HepG2 (cell line): ENCODE data around the gene CSMD2. TPM values are rescaled to one million over a fixed set of nuclear protein-coding genes. Genes with fewer than 3 reads are reported as not detected.

Source experiments
- AGO1 ChIP-seq: fragments of 200-400 bp; formaldehyde crosslinking; IDR thresholded peaks from 2 replicates; pipeline ENCODE4 v1.6.1; 2017; ENCODE audit warnings: mild to moderate bottlenecking, low read depth, low read length, moderate library complexity; ENCODE audit not compliant: poor library complexity, severe bottlenecking
- ATF7 ChIP-seq, 2 experiments: fragments of 450-650 bp in 1 of 2; sonication (generic) in 1 of 2; formaldehyde crosslinking in 1 of 2; IDR thresholded peaks; 2 replicates each; pipeline versions ENCODE4 v1.4.0 to v1.6.1; 2016 to 2020; ENCODE audit warnings: antibody characterized with exemption in 1 of 2, mild to moderate bottlenecking in 1 of 2, missing genetic modification reagents in 1 of 2
- DNMT3B ChIP-seq: conservative IDR thresholded peaks from 2 replicates; pipeline ENCODE4 v1.6.1; 2016; ENCODE audit warnings: missing biosample characterization, control low read depth
- IKZF1 ChIP-seq: fragments of 450-650 bp; IDR thresholded peaks from 2 replicates; pipeline ENCODE4 v1.7.1; 2016
- TRIM22 ChIP-seq: fragments of 450-650 bp; IDR thresholded peaks from 2 replicates; pipeline ENCODE4 v1.6.1; 2017
- ZNF317 ChIP-seq: sonication (generic); formaldehyde crosslinking; IDR thresholded peaks from 2 replicates; pipeline ENCODE4 v1.5.0; 2020; ENCODE audit warnings: mild to moderate bottlenecking, missing genetic modification reagents
- ZNF782 ChIP-seq: sonication (generic); formaldehyde crosslinking; IDR thresholded peaks from 2 replicates; pipeline ENCODE4 v1.4.0; 2020; ENCODE audit warnings: missing genetic modification reagents, mild to moderate bottlenecking, borderline replicate concordance
- polyA plus RNA-seq, 8 experiments: library from polyadenylated mRNA; depleted of rRNA in 3 of 8; stranded (reverse) in 7 of 8; unstranded in 1 of 8; fragments of >200 nt; fragmentation: Illumina TruSeq in 4 of 8; extraction: Trizol in 4 of 8; gene quantifications; 2 replicates each; pipeline versions ENCODE4 v1.2.1 to v1.2.3, GENCODE V29; 2011 to 2016; ENCODE audit warnings: low read depth in 4 of 8, missing spikeins in 1 of 8, mixed read lengths in 1 of 8; ENCODE audit not compliant: insufficient read depth in 1 of 8
- total RNA-seq, 5 experiments: library from RNA; depleted of rRNA; stranded (reverse); fragments of >200 nt; fragmentation: Illumina TruSeq; extraction: Trizol; gene quantifications; 2 replicates each; pipeline ENCODE4 v1.2.3, GENCODE V29; 2016; ENCODE audit warnings: low read depth in 1 of 5
- TF ChIP-seq, protein P1 (sequence below): sonication (generic); formaldehyde crosslinking; IDR thresholded peaks from 2 replicates; pipeline ENCODE4 v1.4.0; 2020; ENCODE audit warnings: missing genetic modification reagents
- TF ChIP-seq, protein P2 (sequence below): fragments of 450-650 bp; IDR thresholded peaks from 2 replicates; pipeline ENCODE4 v1.6.1; 2016

The CSMD2 gene
- total and polyA plus RNA-seq, 2 of the 13 experiments (the other 11 are each of a cell fraction or from before 2014, with no cell fraction given) = not detected

- TF ChIP-seq, protein P1, sequence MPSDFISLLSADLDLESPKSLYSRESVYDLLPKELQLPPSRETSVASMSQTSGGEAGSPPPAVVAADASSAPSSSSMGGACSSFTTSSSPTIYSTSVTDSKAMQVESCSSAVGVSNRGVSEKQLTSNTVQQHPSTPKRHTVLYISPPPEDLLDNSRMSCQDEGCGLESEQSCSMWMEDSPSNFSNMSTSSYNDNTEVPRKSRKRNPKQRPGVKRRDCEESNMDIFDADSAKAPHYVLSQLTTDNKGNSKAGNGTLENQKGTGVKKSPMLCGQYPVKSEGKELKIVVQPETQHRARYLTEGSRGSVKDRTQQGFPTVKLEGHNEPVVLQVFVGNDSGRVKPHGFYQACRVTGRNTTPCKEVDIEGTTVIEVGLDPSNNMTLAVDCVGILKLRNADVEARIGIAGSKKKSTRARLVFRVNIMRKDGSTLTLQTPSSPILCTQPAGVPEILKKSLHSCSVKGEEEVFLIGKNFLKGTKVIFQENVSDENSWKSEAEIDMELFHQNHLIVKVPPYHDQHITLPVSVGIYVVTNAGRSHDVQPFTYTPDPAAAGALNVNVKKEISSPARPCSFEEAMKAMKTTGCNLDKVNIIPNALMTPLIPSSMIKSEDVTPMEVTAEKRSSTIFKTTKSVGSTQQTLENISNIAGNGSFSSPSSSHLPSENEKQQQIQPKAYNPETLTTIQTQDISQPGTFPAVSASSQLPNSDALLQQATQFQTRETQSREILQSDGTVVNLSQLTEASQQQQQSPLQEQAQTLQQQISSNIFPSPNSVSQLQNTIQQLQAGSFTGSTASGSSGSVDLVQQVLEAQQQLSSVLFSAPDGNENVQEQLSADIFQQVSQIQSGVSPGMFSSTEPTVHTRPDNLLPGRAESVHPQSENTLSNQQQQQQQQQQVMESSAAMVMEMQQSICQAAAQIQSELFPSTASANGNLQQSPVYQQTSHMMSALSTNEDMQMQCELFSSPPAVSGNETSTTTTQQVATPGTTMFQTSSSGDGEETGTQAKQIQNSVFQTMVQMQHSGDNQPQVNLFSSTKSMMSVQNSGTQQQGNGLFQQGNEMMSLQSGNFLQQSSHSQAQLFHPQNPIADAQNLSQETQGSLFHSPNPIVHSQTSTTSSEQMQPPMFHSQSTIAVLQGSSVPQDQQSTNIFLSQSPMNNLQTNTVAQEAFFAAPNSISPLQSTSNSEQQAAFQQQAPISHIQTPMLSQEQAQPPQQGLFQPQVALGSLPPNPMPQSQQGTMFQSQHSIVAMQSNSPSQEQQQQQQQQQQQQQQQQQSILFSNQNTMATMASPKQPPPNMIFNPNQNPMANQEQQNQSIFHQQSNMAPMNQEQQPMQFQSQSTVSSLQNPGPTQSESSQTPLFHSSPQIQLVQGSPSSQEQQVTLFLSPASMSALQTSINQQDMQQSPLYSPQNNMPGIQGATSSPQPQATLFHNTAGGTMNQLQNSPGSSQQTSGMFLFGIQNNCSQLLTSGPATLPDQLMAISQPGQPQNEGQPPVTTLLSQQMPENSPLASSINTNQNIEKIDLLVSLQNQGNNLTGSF (CRISPR knock-in tag) = no peak
- TF ChIP-seq IKZF1 = peak; percentile 73; the same call in 1 of the 2 replicates
- no peak for TF ChIP-seq ZNF317
- TF ChIP-seq TRIM22 = no peak
- no peak for TF ChIP-seq AGO1
- TF ChIP-seq ATF7 (IDR thresholded peaks at IDR 0.05) = no peak
- TF ChIP-seq ATF7 (CRISPR knock-in tag; IDR thresholded peaks at IDR 0.05) = no peak
- no peak for TF ChIP-seq DNMT3B (CRISPR knock-in tag)
- TF ChIP-seq ZNF782 (CRISPR knock-in tag) = no peak
- TF ChIP-seq, protein P2, sequence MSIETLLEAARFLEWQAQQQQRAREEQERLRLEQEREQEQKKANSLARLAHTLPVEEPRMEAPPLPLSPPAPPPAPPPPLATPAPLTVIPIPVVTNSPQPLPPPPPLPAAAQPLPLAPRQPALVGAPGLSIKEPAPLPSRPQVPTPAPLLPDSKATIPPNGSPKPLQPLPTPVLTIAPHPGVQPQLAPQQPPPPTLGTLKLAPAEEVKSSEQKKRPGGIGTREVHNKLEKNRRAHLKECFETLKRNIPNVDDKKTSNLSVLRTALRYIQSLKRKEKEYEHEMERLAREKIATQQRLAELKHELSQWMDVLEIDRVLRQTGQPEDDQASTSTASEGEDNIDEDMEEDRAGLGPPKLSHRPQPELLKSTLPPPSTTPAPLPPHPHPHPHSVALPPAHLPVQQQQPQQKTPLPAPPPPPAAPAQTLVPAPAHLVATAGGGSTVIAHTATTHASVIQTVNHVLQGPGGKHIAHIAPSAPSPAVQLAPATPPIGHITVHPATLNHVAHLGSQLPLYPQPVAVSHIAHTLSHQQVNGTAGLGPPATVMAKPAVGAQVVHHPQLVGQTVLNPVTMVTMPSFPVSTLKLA = peak; percentile 80
Measured at GRCh38 chr1:34188985-34189384, 24.0 kb upstream of the CSMD2 start (continued).
